IMR-90 (cell line): Measurements from ENCODE around the gene HDGFL3.

Experiments used
- BHLHE40 ChIP-seq: fragments of 150-350 bp; IDR thresholded peaks from 2 replicates; pipeline ENCODE4 v1.6.1; 2016; ENCODE audit warnings: mild to moderate bottlenecking, low read depth, low read length
- CHD1 ChIP-seq: IDR thresholded peaks from 2 replicates; pipeline ENCODE4 v1.6.1; 2012; ENCODE audit warnings: low read depth, low read length, improper control_type of control experiment
- FOS ChIP-seq: fragments of 150-350 bp; IDR thresholded peaks from 2 replicates; pipeline ENCODE4 v1.6.1; 2016; ENCODE audit warnings: low read depth, low read length
- POLR2A ChIP-seq: IDR thresholded peaks from 2 replicates; pipeline ENCODE4 v1.6.1; 2012; ENCODE audit warnings: mild to moderate bottlenecking, low read depth, low read length
- SMC3 ChIP-seq: fragments of 150-350 bp; IDR thresholded peaks from 2 replicates; pipeline ENCODE4 v1.6.1; 2016; ENCODE audit warnings: low read depth, mild to moderate bottlenecking, antibody characterized with exemption, low read length, moderate library complexity
- TF ChIP-seq, protein P1 (sequence below): conservative IDR thresholded peaks from 2 replicates; pipeline ENCODE4 v1.5.1; 2012; ENCODE audit warnings: mild to moderate bottlenecking, low read depth, low read length, improper control_type of control experiment
- TF ChIP-seq, protein P2 (sequence below): fragments of 150-350 bp; IDR thresholded peaks from 2 replicates; pipeline ENCODE4 v1.6.1; 2017; ENCODE audit warnings: mild to moderate bottlenecking, antibody characterized with exemption, low read length, low read depth

DNA sequence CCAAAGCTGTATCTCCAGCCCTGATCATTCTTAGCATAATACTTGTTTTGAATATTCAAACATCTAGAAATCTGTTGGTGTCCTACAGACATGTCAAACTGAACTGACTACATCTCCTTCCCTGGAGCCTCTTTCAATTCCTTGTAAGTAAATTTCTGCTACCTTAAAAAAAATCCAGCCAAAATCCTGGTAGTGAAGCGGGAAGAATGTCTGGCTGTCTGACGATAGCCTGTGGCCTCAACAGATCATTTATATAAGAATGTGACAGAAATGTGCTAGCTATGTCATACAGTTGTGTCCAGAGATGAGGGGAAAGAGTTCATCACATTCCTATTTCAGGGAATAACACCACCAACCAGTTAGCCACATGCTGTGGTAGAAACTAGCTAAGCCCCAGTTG is 118.7 kb downstream of the HDGFL3 start:
- TF ChIP-seq CHD1 (no peak), POLR2A (no peak), BHLHE40 (no peak), SMC3 (no peak), FOS (no peak)
- TF ChIP-seq, protein P1, sequence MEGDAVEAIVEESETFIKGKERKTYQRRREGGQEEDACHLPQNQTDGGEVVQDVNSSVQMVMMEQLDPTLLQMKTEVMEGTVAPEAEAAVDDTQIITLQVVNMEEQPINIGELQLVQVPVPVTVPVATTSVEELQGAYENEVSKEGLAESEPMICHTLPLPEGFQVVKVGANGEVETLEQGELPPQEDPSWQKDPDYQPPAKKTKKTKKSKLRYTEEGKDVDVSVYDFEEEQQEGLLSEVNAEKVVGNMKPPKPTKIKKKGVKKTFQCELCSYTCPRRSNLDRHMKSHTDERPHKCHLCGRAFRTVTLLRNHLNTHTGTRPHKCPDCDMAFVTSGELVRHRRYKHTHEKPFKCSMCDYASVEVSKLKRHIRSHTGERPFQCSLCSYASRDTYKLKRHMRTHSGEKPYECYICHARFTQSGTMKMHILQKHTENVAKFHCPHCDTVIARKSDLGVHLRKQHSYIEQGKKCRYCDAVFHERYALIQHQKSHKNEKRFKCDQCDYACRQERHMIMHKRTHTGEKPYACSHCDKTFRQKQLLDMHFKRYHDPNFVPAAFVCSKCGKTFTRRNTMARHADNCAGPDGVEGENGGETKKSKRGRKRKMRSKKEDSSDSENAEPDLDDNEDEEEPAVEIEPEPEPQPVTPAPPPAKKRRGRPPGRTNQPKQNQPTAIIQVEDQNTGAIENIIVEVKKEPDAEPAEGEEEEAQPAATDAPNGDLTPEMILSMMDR = no peak
- TF ChIP-seq, protein P2, sequence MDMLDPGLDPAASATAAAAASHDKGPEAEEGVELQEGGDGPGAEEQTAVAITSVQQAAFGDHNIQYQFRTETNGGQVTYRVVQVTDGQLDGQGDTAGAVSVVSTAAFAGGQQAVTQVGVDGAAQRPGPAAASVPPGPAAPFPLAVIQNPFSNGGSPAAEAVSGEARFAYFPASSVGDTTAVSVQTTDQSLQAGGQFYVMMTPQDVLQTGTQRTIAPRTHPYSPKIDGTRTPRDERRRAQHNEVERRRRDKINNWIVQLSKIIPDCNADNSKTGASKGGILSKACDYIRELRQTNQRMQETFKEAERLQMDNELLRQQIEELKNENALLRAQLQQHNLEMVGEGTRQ = no peak
